Activated naive CD4-positive, alpha-beta T cell treated with anti-CD3 and anti-CD28 coated beads, Interleukin-2, amount 50 U/mL, for 24 hours (primary cell): Measurements from ENCODE around the gene AHCYL1.
A peak's percentile ranks its signal among the peaks of the same experiment; 100 is the strongest.

Experiments used
- H3K27ac Mint-ChIP-seq: one replicate; pipeline ENCODE4 v1.8.0; 2021; ENCODE audit warnings: mild to moderate bottlenecking, mixed read lengths
- H3K27me3 Mint-ChIP-seq: one replicate; pipeline ENCODE4 v1.8.0; 2021; ENCODE audit warnings: mixed read lengths
- H3K36me3 Mint-ChIP-seq: one replicate; pipeline ENCODE4 v1.8.0; 2021; ENCODE audit warnings: mixed read lengths
- H3K4me1 Mint-ChIP-seq: one replicate; pipeline ENCODE4 v1.8.0; 2021; ENCODE audit warnings: mixed read lengths
- H3K4me3 Mint-ChIP-seq: one replicate; pipeline ENCODE4 v1.8.0; 2021; ENCODE audit warnings: mild to moderate bottlenecking, mixed read lengths
- H3K9me3 Mint-ChIP-seq: one replicate; pipeline ENCODE4 v1.8.0; 2021; ENCODE audit warnings: mixed read lengths

The AHCYL1 gene

GRCh38 chr1:110069404-110070281, 85.1 kb downstream of the AHCYL1 start:
- H3K9me3 Mint-ChIP-seq = no peaks in the 10 kb centered on the region
- H3K27me3 Mint-ChIP-seq = peaks cover 39% of the 10 kb centered on the region
- peaks cover 14% of the 10 kb centered on the region for H3K4me1 Mint-ChIP-seq
- no peaks in the 10 kb centered on the region for H3K36me3 Mint-ChIP-seq
- H3K27ac Mint-ChIP-seq = no peak overlapping the region
- H3K4me3 Mint-ChIP-seq = peak overlapping the region; percentile 51

- Mint-ChIP-seq H3K4me3 (peak overlapping the region; percentile 51), H3K36me3 (no peaks in the 10 kb centered on the region), H3K9me3 (no peaks in the 10 kb centered on the region), H3K27ac (no peak overlapping the region), H3K4me1 (peaks cover 14% of the 10 kb centered on the region), H3K27me3 (peaks cover 39% of the 10 kb centered on the region)
Measured at GRCh38 chr1:110070282-110070669, 85.7 kb downstream of the AHCYL1 start.

GRCh38 chr1:110070671-110071242, 86.2 kb downstream of the AHCYL1 start, which contains the start of gene ALX3:
Gene ALX3, minus strand, starts transcription at chr1:110070672. Its CDS starts 60 bp downstream, at chr1:110070612.
- Mint-ChIP-seq H3K36me3 (no peaks in the 10 kb centered on the region), H3K9me3 (no peaks in the 10 kb centered on the region), H3K4me1 (peaks cover 14% of the 10 kb centered on the region), H3K27ac (no peak within 1 kb of the TSS), H3K27me3 (peaks cover 40% of the 10 kb centered on the region), H3K4me3 (peak within 1 kb of the TSS; percentile 51)
